Activated CD4-positive, alpha-beta T cell treated with anti-CD3 and anti-CD28 coated beads, Interleukin-2, Interleukin-4, amounts not matched to agents 100 ng/mL and 50 ng/mL, durations not matched to agents 16 hours and 8 hours (primary cell): ENCODE results near the gene F11.
"Not testable (repeated sequence)": the region's sequence is repeated elsewhere in the genome, so short reads cannot be mapped to it uniquely, and the experiment has no call there.

Experiments used
- DNase-seq: peaks from one replicate; pipeline ENCODE4 v3.0.0-alpha.2; 2020; ENCODE audit warnings: low spot score

F11 gene

GRCh38 chr4:186298031-186298647, 32.1 kb downstream of the F11 start:
- no peak for DNase-seq

- DNase-seq = no peak
Measured at GRCh38 chr4:186299291-186299690, 33.3 kb downstream of the F11 start.

- no peak for DNase-seq
Measured at GRCh38 chr4:186300659-186301390, 34.8 kb downstream of the F11 start.

- DNase-seq = no peak
Measured at GRCh38 chr4:186304216-186304615, 38.2 kb downstream of the F11 start.

GRCh38 chr4:186304866-186305505, 39.0 kb downstream of the F11 start:
- no peak for DNase-seq

GRCh38 chr4:186307497-186307896, 41.5 kb downstream of the F11 start:
- no peak for DNase-seq

- DNase-seq = no peak
Measured at GRCh38 chr4:186307916-186308315, 41.9 kb downstream of the F11 start.

- no peak for DNase-seq
Measured at GRCh38 chr4:186318481-186318880, 52.5 kb downstream of the F11 start.

GRCh38 chr4:186324660-186325059, 58.7 kb downstream of the F11 start:
- not testable (repeated sequence) for DNase-seq

GRCh38 chr4:186326391-186326790, 60.4 kb downstream of the F11 start:
- no peak for DNase-seq

- DNase-seq = no peak
Measured at GRCh38 chr4:186329372-186329771, 63.4 kb downstream of the F11 start.

- no peak for DNase-seq
Measured at GRCh38 chr4:186330368-186330767, 64.4 kb downstream of the F11 start.

- no peak for DNase-seq
Measured at GRCh38 chr4:186335793-186336192, 69.8 kb downstream of the F11 start.
